Calu3 (cell line): ENCODE data around the gene HLA-E. TPM values are rescaled to one million over a fixed set of nuclear protein-coding genes. Genes with fewer than 3 reads are reported as not detected.
"Not testable (repeated sequence)": the region's sequence is repeated elsewhere in the genome, so short reads cannot be mapped to it uniquely, and the experiment has no call there.

Experiments
- BruUV-seq: library from RNA; stranded (reverse); fragments of 400-500 nt; replicated peaks from 2 replicates; lab custom pipeline; 2021; lab: Mats Ljungman, UMichigan
- CTCF ChIA-PET: fragments of 300-600 bp; sonication (Branson Sonifier 250); formaldehyde crosslinking; loops from one replicate; lab custom pipeline; 2022; ENCODE audit warnings: antibody characterized with exemption; lab: Charles Lee
- DNase-seq: peaks from one replicate; pipeline ENCODE4 v3.0.0; 2022
- H3K27ac Mint-ChIP-seq: one replicate; pipeline ENCODE4 v1.8.0; 2022; ENCODE audit warnings: mixed read lengths; ENCODE audit not compliant: unreplicated experiment
- H3K27me3 Mint-ChIP-seq: one replicate; pipeline ENCODE4 v1.8.0; 2022; ENCODE audit warnings: mixed read lengths; ENCODE audit not compliant: unreplicated experiment
- H3K36me3 Mint-ChIP-seq: one replicate; pipeline ENCODE4 v1.8.0; 2022; ENCODE audit warnings: mild to moderate bottlenecking, moderate library complexity, mixed read lengths; ENCODE audit not compliant: insufficient read depth, unreplicated experiment
- H3K4me1 Mint-ChIP-seq: one replicate; pipeline ENCODE4 v1.8.0; 2022; ENCODE audit warnings: mild to moderate bottlenecking, low read depth, mixed read lengths; ENCODE audit not compliant: unreplicated experiment
- H3K4me3 Mint-ChIP-seq: one replicate; pipeline ENCODE4 v1.8.0; 2022; ENCODE audit warnings: mild to moderate bottlenecking, low read depth, moderate library complexity, mixed read lengths; ENCODE audit not compliant: unreplicated experiment
- H3K9me3 Mint-ChIP-seq: one replicate; pipeline ENCODE4 v1.8.0; 2022; ENCODE audit warnings: low read depth, mixed read lengths; ENCODE audit not compliant: unreplicated experiment
- CTCF ChIP-seq: fragments of 200-600 bp; IDR thresholded peaks from one replicate; pipeline ENCODE4 v1.8.0; 2022; ENCODE audit warnings: antibody characterized with exemption; ENCODE audit not compliant: unreplicated experiment
- intact Hi-C: fragments of 100-400 bp; cut with micrococcal nuclease; formaldehyde crosslinking; loops from one replicate; pipeline ENCODE4 v1.10.0; 2022; ENCODE audit not compliant: unreplicated experiment
- total RNA-seq: library from RNA; stranded (reverse); gene quantifications from 2 replicates; pipeline ENCODE4 v1.2.3, GENCODE V29; 2022

HLA-E gene
- total RNA-seq, 1 experiment from 2014 or later, result 161 TPM

GRCh38 chr6:30481965-30482644 is 7.2 kb upstream of the HLA-E start:
- DNase-seq, result peak; percentile 90
- BruUV-seq, H3K36me3 Mint-ChIP-seq, H3K9me3 Mint-ChIP-seq, H3K27ac Mint-ChIP-seq: not testable (repeated sequence)
- H3K4me1 Mint-ChIP-seq, result peaks cover 23% of the 10 kb centered on the region
- H3K27me3 Mint-ChIP-seq, result peaks cover 67% of the 10 kb centered on the region
- TF ChIP-seq CTCF, result peak; percentile 90
- H3K4me3 Mint-ChIP-seq, result peak overlapping the region; percentile 48
- CTCF ChIA-PET, result interaction anchor here (0.5 to 5.3 kb wide), 23 partner anchors 9 to 235 kb away, joined by 3 to 76 read pairs (median 4); partner anchors contain the start of genes ABCF1, DHX16 and MDC1
- intact Hi-C loops, result loop anchor here (2.0 to 10.0 kb wide), 3 partner anchors 191 to 603 kb away; partner anchors contain the start of genes DHX16 and TUBB

GRCh38 chr6:30483677-30484279 is 5.5 kb upstream of the HLA-E start:
- no peaks in the 10 kb centered on the region for H3K9me3 Mint-ChIP-seq
- peaks cover 23% of the 10 kb centered on the region for H3K4me1 Mint-ChIP-seq
- CTCF ChIA-PET, result interaction anchor here (0.6 to 5.3 kb wide), 5 partner anchors 11 to 113 kb away, joined by 3 to 76 read pairs (median 6); no protein-coding TSS in a partner anchor
- intact Hi-C loops, result loop anchor here (1.0 to 10.0 kb wide), 5 partner anchors 49 to 601 kb away; partner anchors contain the start of gene TUBB
- peaks cover 62% of the 10 kb centered on the region for H3K27me3 Mint-ChIP-seq
- peak; percentile 70 for DNase-seq
- H3K36me3 Mint-ChIP-seq, result peaks cover 5% of the 10 kb centered on the region
- peak; percentile 45 for TF ChIP-seq CTCF
- H3K4me3 Mint-ChIP-seq, result no peak overlapping the region
- no peak overlapping the region for H3K27ac Mint-ChIP-seq
- BruUV-seq, result no TSS peak

GRCh38 chr6:30485236-30485635 is 4.1 kb upstream of the HLA-E start:
- CTCF ChIA-PET, result interaction anchor here (0.8 to 2.2 kb wide), 3 partner anchors 47 to 60 kb away, joined by 3 to 6 read pairs (median 5); no protein-coding TSS in a partner anchor
- H3K36me3 Mint-ChIP-seq, result peaks cover 19% of the 10 kb centered on the region
- peaks cover 48% of the 10 kb centered on the region for H3K27me3 Mint-ChIP-seq
- no peaks in the 10 kb centered on the region for H3K9me3 Mint-ChIP-seq
- TF ChIP-seq CTCF, result no peak
- no TSS peak for BruUV-seq
- no peak overlapping the region for H3K27ac Mint-ChIP-seq
- DNase-seq, result no peak
- peaks cover 25% of the 10 kb centered on the region for H3K4me1 Mint-ChIP-seq
- intact Hi-C loops, result loop anchor here (10.0 kb wide), 2 partner anchors 240 to 600 kb away; partner anchors contain the start of gene TUBB
- no peak overlapping the region for H3K4me3 Mint-ChIP-seq

- intact Hi-C loops, result loop anchor here (10.0 kb wide), 2 partner anchors 237 to 597 kb away; partner anchors contain the start of gene TUBB
- Mint-ChIP-seq H3K27me3 (peaks cover 21% of the 10 kb centered on the region), H3K4me1 (peaks cover 8% of the 10 kb centered on the region), H3K4me3 (no peak overlapping the region), H3K36me3 (peaks cover 33% of the 10 kb centered on the region), H3K9me3 (no peaks in the 10 kb centered on the region), H3K27ac (no peak overlapping the region)
- TF ChIP-seq CTCF, result no peak
- BruUV-seq, result no TSS peak
- CTCF ChIA-PET, result interaction anchor here (1.6 kb wide), 1 partner anchor 29 kb away, joined by 6 read pairs; no protein-coding TSS in a partner anchor
- no peak for DNase-seq
Measured at GRCh38 chr6:30487926-30488325, 1.4 kb upstream of the HLA-E start.

GRCh38 chr6:30488697-30489080 is 620 bp upstream of the HLA-E start:
- CTCF ChIA-PET, result interaction anchor here (1.6 kb wide), 1 partner anchor 28 kb away, joined by 6 read pairs; no protein-coding TSS in a partner anchor
- not testable (repeated sequence) for DNase-seq, H3K9me3 Mint-ChIP-seq, BruUV-seq, H3K4me1 Mint-ChIP-seq
- Mint-ChIP-seq H3K36me3 (peaks cover 39% of the 10 kb centered on the region), H3K27ac (peak overlapping the region; percentile 97), H3K27me3 (peaks cover 13% of the 10 kb centered on the region), H3K4me3 (peak overlapping the region; percentile 84)
- intact Hi-C loops, result loop anchor here (10.0 kb wide), 2 partner anchors 236 to 596 kb away; partner anchors contain the start of gene TUBB
